Esophagus squamous epithelium (tissue), 5 donors: ENCODE measurements around the gene NOB1. TPM values are rescaled to one million over a fixed set of nuclear protein-coding genes. Genes with fewer than 3 reads are reported as not detected.

ENCODE experiments used
- DNase-seq: peaks from one replicate; lab custom pipeline; 2025; lab: John Stamatoyannopoulos, UW
- H3K27ac ChIP-seq, 4 donors: fragments of 200-600 bp; sonication (generic); one replicate each; pipeline ENCODE4 v1.5.1; 2016 to 2019; ENCODE audit warnings: mild to moderate bottlenecking in 1 of 4
- H3K27me3 ChIP-seq, 4 donors: fragments of 200-600 bp; sonication (generic); 1 replicate in 3 of 4; 2 replicates in 1 of 4; pipeline versions ENCODE4 v1.5.1 to v1.6.0; 2017 to 2021; ENCODE audit warnings: antibody characterized with exemption in 1 of 4
- H3K36me3 ChIP-seq, 3 donors: fragments of 200-600 bp; sonication (generic); one replicate each; pipeline ENCODE4 v1.5.1; 2016 to 2019
- H3K4me1 ChIP-seq, 3 donors: fragments of 200-600 bp; sonication (generic); one replicate each; pipeline ENCODE4 v1.5.1; 2017 to 2019
- H3K4me3 ChIP-seq, 4 donors: fragments of 200-600 bp; sonication (generic); 1 replicate in 3 of 4; 2 replicates in 1 of 4; pipeline ENCODE4 v1.5.1; 2016 to 2019; ENCODE audit warnings: mild to moderate bottlenecking in 2 of 4, moderate library complexity in 1 of 4
- H3K9me3 ChIP-seq, 3 donors: fragments of 200-600 bp; sonication (generic); one replicate each; pipeline ENCODE4 v1.5.1; 2016 to 2019
- CTCF ChIP-seq, 6 experiments: fragments of 450-650 bp in 4 of 6; fragments of 200-600 bp in 2 of 6; sonication (generic) in 2 of 6; IDR thresholded peaks; one replicate each; pipeline ENCODE4 v1.5.1; 2016 to 2019; ENCODE audit warnings: antibody characterized with exemption in 6 of 6, mild to moderate bottlenecking in 4 of 6, moderate library complexity in 4 of 6
- POLR2A ChIP-seq, 4 donors: fragments of 450-650 bp; IDR thresholded peaks; one replicate each; pipeline ENCODE4 v1.6.1; 2017; ENCODE audit warnings: antibody characterized with exemption in 4 of 4, mild to moderate bottlenecking in 4 of 4, moderate library complexity in 3 of 4
- WGBS, 2 donors: methylation state at CpG; one replicate each; pipeline ENCODE4 v1.1.5; 2018; 5-methylcytosine and 5-hydroxymethylcytosine counted together
- intact Hi-C: fragments of 100-400 bp; cut with DNase I; formaldehyde crosslinking; loops from one replicate; pipeline ENCODE4 v1.15.0; 2022
- small RNA-seq, 4 donors: library from RNA; depleted of rRNA; stranded (forward); fragments of <200 nt; gene quantifications; one replicate each; pipeline ENCODE3, GENCODE V24; 2016
- total RNA-seq, 4 donors: library from RNA; depleted of rRNA; stranded (reverse); fragments of >200 nt; gene quantifications; one replicate each; pipeline ENCODE4 v1.1.0, GENCODE V29; 2016
- donor health status: DM: yes; HTN: yes; CAD: no.

NOB1 gene
- total RNA-seq, 4 donors from 2014 or later, result 34.4 to 55.1 (median 45.2) TPM

DNA sequence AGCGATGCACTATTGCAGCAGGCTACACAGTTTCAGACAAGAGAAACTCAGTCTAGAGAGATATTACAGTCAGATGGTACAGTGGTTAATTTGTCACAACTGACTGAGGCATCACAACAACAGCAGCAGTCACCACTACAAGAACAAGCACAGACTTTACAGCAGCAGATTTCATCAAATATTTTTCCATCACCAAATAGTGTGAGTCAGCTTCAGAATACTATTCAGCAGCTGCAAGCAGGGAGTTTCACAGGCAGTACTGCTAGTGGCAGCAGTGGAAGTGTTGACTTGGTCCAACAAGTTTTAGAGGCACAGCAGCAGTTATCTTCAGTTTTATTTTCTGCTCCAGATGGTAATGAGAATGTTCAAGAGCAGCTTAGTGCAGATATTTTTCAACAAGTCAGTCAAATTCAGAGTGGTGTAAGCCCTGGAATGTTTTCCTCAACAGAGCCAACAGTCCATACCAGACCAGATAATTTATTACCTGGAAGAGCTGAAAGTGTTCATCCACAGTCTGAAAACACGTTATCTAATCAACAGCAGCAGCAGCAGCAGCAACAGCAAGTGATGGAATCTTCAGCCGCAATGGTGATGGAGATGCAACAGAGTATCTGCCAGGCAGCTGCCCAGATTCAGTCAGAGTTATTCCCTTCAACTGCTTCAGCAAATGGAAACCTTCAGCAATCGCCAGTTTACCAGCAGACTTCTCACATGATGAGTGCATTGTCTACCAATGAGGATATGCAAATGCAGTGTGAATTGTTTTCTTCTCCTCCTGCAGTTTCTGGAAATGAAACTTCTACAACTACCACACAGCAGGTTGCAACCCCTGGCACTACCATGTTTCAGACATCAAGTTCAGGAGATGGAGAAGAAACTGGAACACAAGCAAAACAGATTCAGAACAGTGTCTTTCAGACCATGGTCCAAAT is 62.5 kb downstream of the NOB1 start:
- Histone ChIP-seq H3K4me3 (no peak overlapping the region), H3K9me3 (no peaks in the 10 kb centered on the region), H3K27ac (peak overlapping the region in 1 of 4 donors; percentile 5), H3K36me3 (peaks cover 15 to 94% (median 29%) of the 10 kb centered on the region in 3 donors), H3K4me1 (no peaks in the 10 kb centered on the region), H3K27me3 (no peaks in the 10 kb centered on the region)
- TF ChIP-seq CTCF (IDR thresholded peaks at IDR 0.05) (no peak), POLR2A (IDR thresholded peaks at IDR 0.05) (no peak)
- no peak for DNase-seq
- intact Hi-C loops, result no loop called here
- WGBS, 2 donors, result 79 to 91% methylated on average over 4 of the region's 4 CpGs

Small RNA genes lying within 50 kb of the gene (small RNA-seq; reads per million reads assigned to genes)
- gene RF00091, result 0 to 0.15 (median 0) reads per million in 4 donors

Other genes starting within 250 kb of the NOB1 start
- 10 to 100 TPM; 15.7 to 59.3 (median 30.1) TPM for gene NFAT5, start 189.0 kb downstream of the NOB1 start, total RNA-seq
- 100 to 1,000 TPM; 152 to 442 (median 247) TPM for gene NQO1, start 28.4 kb downstream of the NOB1 start, total RNA-seq
- gene WWP2, start 7.4 kb upstream of the NOB1 start, total RNA-seq, result 10 to 100 TPM; 23.4 to 32.8 (median 29.6) TPM
- 1 to 10 TPM in 2 of 4 donors, under 1 TPM in 2; 0.45 to 1.3 (median 0.99) TPM for gene CLEC18A, start 196.4 kb upstream of the NOB1 start, total RNA-seq